Activated T-cell treated with anti-CD3 and anti-CD28 coated beads, Interleukin-2, amount 50 U/mL, for 1 hour (primary cell): ENCODE results near the gene TRIP10.

Source experiments
- DNase-seq: peaks from one replicate; pipeline ENCODE4 v3.0.0-alpha.2; 2020

Gene TRIP10

DNA sequence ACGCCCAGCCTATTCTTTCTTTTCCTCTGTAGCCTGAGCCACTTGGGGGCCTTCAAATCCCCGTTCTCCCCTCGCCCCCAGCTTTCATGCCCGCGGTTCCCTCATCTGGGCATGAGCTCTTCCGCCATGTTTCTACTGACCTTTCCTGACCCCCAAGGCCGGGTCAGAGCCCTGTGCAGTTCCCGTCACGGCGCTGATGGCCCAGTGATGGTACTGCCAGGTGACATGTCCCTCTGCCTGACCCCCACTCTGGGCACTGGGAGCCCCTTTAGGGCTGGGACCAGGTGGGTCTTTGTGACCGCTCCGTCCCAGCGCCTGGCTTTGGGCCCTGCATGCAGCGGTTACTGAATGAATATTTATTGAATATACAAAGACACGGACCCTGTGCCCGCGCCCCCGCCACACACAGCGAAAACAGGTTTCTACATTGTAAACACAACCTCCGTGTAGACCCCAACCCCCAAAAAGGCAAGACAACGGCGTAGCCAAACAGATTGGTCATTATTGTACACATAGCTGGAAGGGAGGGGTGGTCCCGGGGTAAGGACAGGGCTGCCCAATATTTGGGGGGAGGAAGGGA, 9.8 kb upstream of the TRIP10 start:
- DNase-seq, result no peak

DNA sequence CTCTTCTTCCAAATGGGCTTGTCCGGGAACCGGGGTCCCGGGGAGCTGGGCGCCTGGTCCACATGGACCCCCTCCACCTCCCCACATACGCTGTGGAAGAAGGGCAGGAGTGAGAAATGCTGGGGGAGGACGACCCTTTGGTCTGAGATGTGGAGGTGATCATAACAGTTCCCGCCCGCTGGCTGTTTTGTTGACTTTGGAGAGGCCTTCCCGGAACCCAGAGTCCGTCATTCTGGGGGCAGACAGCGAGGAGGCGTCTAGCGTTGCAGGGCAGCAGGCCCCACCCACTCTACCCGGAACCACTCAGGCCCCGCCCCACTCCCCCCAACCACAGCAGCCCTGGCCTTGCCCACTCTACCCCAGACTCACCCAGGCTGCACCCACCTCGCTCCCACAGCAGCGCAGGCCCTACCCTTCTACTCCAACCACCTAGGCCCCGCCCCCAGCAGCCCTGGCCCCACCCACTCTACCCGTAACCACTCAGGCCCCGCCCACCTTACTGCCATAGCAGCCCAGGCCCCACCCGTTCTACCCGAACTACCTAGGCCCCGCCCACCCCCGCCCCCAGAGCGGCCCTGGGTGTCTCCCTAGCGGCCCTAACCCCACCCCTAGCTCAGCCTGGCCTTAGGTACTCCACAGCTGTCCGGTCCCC, 9.2 kb upstream of the TRIP10 start:
- no peak for DNase-seq

DNA sequence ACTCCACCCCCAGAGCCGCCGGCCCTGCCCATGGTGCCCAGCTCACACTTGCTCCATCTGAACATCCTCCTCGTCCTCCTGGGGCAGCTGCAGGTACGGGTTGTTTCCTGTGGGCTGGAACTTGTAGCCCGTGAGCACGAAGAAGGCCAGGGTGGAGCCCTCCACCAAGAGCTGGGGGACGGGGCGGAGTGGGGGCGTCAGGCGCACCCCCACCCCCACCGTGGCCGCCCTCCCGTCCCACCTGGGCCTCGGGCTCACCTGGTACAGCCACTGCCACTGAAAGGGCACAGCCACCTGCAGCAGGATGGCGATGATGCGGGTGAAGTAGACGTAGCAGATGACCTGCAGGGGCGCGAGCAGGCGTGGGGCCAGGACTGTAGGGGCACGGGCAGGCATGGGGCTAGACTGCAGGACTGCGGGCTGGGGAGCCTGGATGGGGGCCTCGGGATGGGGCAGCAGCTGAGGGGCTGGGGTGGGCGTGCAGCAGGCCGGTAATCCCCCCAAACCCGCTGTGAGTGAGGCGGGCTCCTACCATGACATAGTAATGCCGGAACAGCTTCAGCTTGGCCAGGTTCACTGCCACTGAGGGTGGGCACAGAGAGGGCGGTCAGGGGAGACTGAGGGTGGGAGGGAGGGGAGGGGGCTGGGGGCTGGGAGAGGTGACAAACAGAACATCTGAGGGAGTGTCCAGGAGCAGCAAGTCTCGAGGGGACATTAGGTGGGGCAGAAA, 8.4 kb upstream of the TRIP10 start:
- no peak for DNase-seq

DNA sequence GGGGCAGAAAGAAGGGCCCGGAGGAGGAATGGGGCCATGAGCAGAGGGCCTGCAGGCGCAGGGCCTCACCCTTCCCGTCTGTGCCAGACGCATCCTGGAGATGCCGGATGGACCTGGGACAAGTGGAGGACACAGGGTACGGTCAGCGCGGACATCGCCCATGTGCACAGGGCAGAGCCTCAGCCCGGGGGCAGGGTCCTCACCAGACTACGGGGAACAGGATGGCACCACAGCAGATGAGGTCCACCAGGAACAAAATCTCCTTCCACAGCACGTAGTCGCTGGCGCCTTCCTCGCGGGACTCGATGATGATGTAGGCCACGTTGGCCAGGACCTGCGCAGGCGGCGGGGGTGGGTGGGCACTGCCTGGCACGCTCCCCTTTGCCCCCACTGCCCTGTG, 7.7 kb upstream of the TRIP10 start:
- DNase-seq, result no peak

DNA sequence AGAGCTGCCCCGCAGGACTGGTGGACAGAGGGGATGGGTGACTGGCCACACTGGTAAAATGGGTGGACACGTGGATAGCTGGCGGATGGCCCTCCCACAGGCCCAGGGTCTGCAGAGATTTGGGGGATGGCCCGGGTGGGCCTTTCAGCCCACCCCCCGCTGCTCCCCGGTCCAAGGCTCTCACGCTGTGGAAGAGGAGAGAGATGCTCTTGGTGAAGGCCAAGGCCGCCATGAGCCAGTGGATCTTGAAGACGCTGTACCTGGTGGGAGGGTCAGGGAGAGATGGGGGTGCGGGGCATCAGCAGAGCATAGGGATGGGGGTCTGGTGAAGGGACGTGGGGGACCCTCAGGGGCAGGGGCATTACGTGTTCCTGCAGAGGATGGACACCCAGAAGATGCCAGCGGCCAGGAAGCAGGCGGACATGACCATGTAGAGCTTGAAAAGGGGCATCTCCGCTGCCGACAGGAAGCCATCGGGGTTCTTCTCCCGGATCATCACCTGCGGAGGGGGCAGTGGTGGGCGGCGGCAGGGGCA, 6.6 kb upstream of the TRIP10 start:
- no peak for DNase-seq

DNA sequence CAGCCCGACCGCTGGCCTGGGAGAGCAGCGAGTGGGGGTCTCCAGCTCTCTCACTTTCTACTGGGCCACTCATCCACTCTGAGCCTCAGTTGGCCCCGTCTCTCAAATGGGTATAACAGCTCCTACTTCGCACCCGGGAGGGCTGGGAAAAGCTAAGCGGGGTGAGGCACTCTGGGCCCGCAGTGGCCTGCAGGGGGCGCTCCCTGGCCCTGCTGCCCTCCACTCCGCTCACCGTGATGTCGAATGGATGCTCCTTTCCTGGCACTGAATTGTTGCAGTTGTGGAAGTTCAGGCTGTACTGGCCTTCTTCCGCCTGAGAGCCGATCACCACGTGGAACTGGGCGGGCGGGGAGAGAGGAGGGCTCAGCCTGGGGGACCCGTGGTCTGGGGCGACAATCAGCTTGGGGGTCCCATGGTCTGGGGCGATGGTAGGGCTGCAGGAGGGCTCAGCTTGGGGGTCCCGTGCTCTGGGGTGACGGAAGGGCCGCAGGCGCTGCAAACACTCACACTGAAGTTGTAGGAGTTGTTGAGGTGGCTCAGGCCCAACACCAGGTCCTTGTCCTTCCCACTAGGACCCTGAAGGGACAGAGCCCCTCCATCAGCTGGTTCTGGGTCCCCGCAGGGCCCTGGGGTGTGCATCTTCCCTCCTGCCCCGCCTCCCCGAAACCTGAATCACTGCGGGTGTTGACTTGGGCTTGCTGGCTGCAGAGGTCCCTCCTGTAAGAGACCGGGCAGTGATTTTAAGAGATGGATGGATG, 6.0 kb upstream of the TRIP10 start:
- DNase-seq, result no peak

DNA sequence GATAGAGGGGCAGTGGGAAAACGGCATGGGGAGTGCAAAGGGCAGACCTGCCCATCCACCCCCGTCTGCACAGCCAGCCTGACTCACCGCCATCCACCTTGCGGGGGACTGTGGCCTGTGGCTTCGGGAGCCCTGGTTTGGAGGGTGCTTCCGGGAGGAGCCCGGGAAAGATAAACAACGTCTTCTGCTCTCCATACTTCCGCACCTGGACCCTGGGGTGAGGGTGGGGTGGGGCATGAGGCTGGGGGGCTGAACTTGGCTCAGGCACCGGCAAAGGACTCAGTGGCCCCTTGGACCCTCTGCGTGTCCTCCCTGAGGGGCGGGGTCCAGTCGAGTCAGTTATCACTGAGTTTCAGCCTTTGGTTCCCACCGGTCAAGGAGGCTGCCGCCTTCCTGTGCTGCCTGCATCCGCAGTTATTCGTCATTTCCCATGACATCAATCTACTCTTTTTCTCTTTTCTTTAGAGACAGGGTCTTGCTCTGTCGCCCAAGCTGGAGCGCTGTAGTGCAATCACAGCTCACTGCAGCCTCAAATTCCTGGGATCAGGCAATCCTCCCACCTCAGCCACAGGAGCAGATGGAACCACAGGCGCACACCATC, 5.3 kb upstream of the TRIP10 start:
- DNase-seq, result no peak

DNA sequence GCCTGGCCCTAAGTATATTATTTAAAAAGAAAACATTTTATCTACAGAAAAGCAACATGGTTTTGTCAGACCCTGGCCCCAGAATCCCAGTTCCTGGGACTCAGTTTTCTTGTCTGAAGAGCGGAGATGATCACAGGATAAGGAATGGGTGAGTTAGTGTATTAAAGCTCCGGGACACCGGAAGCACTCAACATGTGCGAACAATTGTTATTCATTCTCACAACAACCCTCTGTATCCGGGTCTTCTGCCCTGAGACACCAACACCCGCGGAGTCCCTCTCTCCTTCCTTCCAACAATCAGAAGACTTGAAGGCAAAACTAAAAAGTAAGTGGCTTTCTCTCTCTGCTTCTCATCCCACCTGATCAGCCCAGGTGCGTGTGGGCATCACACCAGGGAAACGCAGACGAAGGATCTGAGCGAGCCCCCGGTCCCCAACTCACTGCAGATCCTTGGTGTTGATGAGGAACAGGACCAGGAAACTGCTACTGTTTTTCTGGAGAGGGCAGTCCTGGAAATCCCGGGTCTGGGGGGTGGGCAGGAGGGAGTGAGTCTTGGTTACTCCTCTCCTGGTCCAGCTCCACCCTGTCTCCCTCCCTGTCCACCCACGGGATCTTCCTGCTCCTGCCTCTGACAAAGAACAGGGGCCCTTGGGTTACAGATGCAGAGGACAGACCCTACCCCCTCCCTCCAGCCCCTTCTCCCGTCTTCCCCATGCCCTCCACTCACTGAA, 4.1 kb upstream of the TRIP10 start:
- DNase-seq, result no peak

DNA sequence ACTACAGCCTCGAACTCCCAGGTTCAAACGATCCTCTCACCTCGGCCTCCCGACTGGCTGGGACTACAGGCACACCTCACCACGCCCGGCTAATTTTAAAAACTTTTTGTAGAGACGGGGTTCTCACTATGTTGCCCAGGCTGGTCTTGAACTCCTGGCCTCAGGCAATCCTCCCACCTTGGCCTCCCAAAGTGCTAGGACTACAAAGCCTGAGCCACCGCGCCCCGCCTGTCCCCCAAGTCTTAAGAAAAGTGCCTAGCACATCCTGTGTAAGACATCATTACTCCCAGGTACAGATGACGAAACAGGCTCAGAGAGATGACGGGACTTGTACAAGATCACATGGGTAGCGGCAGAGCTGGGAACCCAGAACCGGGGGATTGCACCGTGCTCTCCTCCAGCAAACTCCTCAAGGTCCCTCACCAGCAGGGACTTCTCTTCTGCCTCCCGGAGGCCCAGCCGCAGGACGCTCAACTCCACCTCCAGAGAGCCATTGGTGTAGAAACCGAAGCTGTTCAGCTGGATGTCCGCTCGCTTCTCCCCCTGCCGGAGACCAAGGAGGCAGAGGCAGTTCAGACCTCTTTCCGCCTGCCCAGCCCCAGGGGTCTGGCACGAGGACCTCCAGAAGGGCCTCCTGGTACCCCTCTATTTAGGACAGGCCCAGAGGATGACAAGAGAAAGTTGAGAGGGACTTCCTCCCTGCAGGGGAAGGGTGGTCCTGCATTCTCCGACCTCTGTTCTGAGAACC, 3.1 kb upstream of the TRIP10 start:
- DNase-seq, result peak; percentile 70

DNA sequence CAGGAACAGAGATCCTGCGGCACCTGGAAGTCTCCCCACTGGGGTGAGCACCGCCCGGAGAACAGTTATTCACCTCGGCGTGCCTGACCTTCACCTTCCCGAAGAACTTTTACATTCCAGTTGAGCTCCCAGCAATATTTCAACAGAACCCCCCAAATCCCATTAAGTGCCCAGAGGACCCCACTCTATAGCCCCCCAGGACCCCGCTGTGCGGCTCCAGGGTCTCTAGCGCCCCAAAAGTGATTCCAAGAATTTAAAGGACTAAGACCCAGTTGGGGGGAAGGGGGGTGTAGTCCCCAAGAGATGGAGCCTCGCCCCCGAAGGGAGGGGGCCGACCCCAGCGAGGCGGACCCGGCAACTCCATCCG, 2.6 kb upstream of the TRIP10 start:
- no peak for DNase-seq

DNA sequence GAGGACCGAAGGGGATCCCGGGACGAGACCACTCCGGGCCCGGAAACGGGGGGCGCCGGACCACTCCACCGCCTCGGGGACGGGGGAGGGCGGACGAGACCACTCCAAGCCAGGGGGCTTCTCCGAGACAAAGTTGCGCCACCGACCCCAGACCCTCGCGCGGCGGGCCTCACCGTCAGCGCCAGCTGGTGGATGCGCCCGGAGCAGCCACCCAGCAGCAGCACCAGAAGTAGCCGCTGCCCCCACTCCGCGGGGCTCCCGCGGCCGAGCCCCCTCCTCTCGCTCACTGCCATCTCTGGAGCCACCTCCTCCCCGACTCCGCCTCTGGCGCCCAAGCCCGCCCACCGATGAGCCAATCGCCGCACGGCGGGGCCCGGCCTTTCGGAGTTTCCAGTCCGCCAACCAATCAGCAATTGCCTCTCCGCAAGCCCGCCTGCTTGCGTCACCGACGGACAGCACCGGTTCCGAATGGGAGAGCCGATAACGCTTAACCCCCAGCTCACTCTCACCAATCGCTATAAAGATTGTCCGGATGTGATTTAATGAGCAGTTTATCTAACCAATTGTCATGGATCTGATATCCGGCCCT, 2.1 kb upstream of the TRIP10 start, which contains the start of gene GPR108:
Gene GPR108 (minus strand): TSS at position 297 of the 589 bp plus-strand sequence. CDS start 4 bp downstream, at position 293.
- DNase-seq, result peak; percentile 99

DNA sequence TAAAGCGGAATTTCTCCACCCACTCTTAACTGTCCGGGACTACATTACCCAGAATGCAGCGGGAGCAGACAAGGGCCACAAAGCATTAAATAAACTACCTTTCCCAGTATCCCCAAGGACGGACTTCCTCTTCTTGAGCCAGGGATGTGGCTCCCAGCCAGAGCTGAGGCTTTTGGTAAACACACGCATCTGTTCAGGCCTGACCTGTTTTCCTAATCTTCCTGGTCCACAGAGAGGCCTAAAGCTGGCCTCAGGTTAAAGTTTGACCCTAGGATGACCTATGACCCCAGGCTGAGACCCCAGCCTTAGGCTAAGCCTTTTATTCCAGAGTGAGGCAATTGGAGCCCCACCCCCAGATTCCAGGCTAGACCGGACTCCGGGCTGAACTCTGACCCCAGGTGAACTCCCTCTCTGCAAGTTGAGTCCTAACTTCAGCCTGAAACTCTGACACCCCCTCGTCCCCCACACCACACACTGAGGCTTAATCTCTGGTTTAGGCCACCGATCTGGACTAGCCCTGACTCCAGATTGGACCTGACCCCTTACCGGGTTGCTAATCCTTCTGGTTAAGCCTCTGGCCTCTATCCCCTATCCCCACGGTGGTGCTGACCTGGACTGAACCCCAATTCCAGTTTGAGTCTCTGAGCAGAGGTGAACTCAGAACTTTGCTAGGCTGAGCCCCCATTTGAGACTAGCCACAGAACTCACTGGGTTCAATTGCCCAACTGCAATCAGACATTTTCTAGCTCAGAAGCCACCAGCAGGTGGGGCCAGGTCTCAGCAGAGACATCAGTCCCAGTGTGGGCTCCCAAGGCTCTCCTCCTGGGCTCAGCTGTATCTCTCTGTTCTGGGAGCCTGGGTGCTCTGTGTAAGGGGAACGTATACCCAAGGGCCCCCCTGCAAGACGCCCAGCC, 1.4 kb upstream of the TRIP10 start:
- DNase-seq, result peak; percentile 79

DNA sequence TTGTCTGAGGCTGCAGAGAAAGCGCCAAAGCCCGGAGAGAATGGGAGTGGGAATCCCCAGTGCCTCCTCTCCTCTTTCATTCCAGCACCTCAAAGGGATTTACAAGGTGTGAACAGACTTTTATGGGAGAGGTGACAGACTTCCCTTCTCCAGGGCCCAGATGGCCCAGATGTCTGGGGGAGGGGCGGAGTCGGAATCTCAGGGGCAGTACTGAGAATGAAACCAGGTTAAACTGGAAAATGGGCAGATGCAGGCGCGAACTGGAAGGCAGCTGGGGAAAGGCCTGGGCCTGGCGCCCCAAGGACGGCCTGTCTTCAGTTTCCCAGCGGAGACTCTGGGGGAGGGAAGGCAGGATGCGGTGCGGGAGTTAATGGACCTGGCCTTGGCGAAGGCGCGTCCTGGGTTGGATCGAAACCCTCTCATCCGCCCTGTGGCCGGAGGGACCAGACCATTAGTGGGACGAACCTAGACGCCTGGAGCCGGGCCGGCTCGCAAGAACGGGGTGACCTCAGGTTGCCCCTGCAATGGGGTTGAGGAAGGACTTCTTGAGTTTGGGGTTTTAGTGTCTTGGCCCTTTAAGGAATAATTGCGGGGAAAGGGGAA, 592 bp upstream of the TRIP10 start:
- DNase-seq, result peak; percentile 56

DNA sequence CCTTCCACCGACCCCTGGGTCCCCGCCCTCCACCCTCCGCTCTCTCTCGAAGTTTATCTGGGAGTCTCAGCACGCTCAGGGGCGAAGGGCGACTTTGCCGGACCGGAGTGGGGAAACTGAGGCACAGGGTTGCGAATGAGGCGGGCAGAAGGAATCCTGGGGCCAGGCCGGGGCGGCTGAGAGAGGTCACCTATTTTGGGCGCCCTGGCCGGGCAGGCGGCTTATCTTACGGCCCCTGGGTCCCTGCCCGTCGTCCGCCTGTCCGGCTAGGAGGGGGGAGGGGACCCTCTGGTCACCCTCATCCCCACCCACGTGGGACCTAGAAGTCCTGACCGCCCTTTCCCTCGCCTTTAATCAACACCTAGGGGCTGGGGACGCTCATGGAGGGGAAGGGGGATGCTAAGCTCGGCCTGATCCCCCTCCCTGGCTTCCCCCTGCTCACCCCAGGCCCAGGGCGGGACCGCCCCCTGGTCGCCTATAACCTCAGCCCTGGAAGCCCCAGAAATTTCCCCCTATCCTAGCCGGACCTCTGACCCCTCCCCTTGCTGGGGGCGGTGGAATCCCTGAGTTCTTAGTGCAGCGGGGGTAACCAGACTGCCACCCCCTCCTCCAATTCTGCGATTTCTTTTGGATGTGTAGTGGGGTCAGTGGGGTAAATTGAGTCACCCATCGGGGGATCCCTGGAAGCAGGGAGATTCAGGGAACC, 556 bp downstream of the TRIP10 start:
- DNase-seq, result peak; percentile 39

DNA sequence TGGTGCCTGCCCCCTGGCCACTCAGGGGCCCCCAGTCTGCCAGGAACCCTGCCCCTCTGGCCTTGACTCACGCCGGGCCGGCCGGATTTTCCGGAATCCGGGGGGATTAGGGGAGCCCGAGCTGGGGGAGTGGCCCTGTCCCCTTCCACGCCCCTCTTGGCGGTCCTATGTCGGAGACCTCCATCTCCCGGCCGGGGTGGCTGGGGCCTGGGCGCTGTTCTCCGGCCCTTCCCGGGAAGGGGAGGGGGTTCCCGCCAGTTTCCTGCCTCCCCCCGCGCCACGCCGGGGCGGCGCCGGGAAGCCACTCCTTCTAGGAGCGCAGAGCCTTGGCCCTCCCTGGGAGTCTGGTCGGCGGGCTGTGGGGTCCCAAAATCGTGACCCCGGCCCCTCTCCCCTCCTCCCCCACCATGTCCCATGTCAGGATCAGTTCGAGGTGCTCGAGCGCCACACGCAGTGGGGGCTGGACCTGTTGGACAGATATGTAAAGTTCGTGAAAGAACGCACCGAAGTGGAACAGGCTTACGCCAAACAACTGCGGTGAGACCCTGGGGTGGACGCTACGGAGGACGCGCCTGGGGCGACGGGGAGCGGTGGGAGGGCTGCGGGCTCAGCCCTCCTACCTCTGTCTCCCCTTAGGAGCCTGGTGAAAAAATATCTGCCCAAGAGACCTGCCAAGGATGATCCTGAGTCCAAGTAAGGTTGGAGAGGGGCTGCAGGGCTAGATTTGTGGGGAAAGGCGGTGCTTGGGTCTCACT, 1.3 kb downstream of the TRIP10 start:
- DNase-seq, result peak; percentile 34

DNA sequence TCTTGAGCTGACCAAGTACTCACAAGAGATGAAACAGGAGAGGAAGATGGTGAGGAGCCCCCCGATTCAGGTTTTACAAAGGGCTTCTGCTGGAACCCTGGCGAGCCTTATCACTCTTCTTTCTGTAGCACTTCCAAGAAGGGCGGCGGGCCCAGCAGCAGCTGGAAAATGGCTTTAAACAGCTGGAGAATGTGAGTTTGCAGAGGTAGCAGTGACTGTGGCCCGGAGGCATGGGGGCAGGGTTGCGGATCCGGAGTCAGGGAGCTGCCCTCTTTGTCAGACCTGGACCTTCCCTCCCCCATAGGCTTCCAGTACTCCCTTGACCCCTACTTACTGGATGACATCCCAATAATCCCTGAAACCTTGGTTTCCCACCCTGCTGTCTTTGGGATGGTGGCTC, 3.6 kb downstream of the TRIP10 start:
- DNase-seq, result no peak

DNA sequence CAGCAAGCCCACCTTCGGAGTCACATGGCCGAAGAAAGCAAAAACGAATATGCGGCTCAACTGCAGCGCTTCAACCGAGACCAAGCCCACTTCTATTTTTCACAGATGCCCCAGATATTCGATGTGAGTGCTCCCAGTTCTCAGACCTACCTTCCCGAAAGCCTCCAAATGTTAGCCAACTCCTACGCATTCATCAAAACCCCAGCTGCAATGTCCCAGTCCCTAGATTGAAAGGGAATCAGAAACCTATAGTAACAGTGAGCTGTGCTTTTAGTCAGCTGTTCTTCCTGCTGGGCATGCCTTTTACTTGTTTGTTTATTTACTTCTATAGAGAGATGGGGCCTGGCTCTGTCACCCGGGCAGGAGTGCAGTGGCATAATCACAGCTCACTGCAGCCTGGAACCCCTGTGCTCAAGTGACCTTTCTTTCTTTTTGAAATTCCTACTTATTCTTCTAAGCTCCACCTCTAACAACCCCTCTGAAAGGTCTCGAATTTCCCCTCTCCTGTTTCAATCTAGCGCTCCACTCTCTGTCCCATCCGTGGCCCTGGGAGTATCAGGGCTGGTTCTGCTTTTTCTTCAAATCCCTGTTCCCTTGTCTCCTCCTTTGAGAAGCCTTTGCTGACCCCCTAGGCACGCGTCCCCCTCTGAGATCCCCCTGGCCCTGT, 4.4 kb downstream of the TRIP10 start:
- no peak for DNase-seq
